IMR-90 (cell line): Measurements from ENCODE around the gene NDRG4. TPM values are rescaled to one million over a fixed set of nuclear protein-coding genes. Genes with fewer than 3 reads are reported as not detected.

Experiments used
- ATAC-seq: fragments of 200-7000 bp; cut with Tn5 transposase; 2 replicates; pipeline ENCODE4 v1.9.1; 2020; ENCODE audit warnings: low read depth, mild to moderate bottlenecking, moderate library complexity
- BruUV-seq: library from RNA; stranded (reverse); fragments of 400-500 nt; replicated peaks from 2 replicates; lab custom pipeline; 2021; lab: Mats Ljungman, UMichigan
- CTCF ChIA-PET: fragments of 300-600 bp; formaldehyde crosslinking; extraction: SDS; loops from one replicate; lab custom pipeline; 2021; ENCODE audit warnings: antibody characterized with exemption; lab: Yijun Ruan, JAX
- POLR2A ChIA-PET: fragments of 300-600 bp; sonication (Branson Sonifier 250); formaldehyde crosslinking; loops from one replicate; lab custom pipeline; 2022; ENCODE audit warnings: antibody characterized with exemption; ENCODE audit not compliant: unreplicated experiment; lab: Charles Lee
- DNase-seq: peaks from one replicate; pipeline ENCODE4 v3.0.0; 2013
- H2AFZ ChIP-seq: replicated peaks from 2 replicates; pipeline ENCODE3; 2013; ENCODE audit warnings: low read length, mild to moderate bottlenecking; ENCODE audit not compliant: poor library complexity
- H2AK5ac ChIP-seq: 2 replicates; pipeline ENCODE4 v1.6.1; 2013; ENCODE audit warnings: low read depth, low read length, inconsistent platforms
- H2AK9ac ChIP-seq: replicated peaks from 2 replicates; pipeline ENCODE3; 2013; ENCODE audit warnings: mild to moderate bottlenecking, low read depth, low read length, moderate library complexity; ENCODE audit not compliant: poor library complexity
- H2BK120ac ChIP-seq: 2 replicates; pipeline ENCODE4 v1.6.1; 2013; ENCODE audit warnings: low read depth, low read length, inconsistent platforms
- H2BK15ac ChIP-seq: 3 replicates; pipeline ENCODE4 v1.6.1; 2013; ENCODE audit warnings: low read depth, low read length, inconsistent platforms
- H2BK20ac ChIP-seq: 2 replicates; pipeline ENCODE4 v1.6.1; 2013; ENCODE audit warnings: low read depth, mild to moderate bottlenecking, inconsistent platforms, low read length, moderate library complexity
- H2BK5ac ChIP-seq: 2 replicates; pipeline ENCODE4 v1.6.1; 2013; ENCODE audit warnings: mild to moderate bottlenecking, low read depth, low read length, inconsistent platforms; ENCODE audit not compliant: poor library complexity, severe bottlenecking
- H3K14ac ChIP-seq: replicated peaks from 2 replicates; pipeline ENCODE4 v1.6.1; 2013; ENCODE audit warnings: low read depth, low read length, inconsistent platforms
- H3K18ac ChIP-seq: 2 replicates; pipeline ENCODE4 v1.6.1; 2013; ENCODE audit warnings: low read depth, low read length, control low read depth
- H3K23ac ChIP-seq: 2 replicates; pipeline ENCODE4 v1.6.1; 2013; ENCODE audit warnings: low read depth, low read length, inconsistent platforms
- H3K27ac ChIP-seq: 2 replicates; pipeline ENCODE4 v1.5.1; 2013; ENCODE audit warnings: mild to moderate bottlenecking, control low read depth, low read length; ENCODE audit not compliant: insufficient read depth
- H3K27me3 ChIP-seq: 2 replicates; pipeline ENCODE4 v1.6.1; 2013; ENCODE audit warnings: low read length; ENCODE audit not compliant: control insufficient read depth, insufficient read depth
- H3K36me3 ChIP-seq: 2 replicates; pipeline ENCODE4 v1.6.1; 2013; ENCODE audit warnings: low read length, mixed read lengths; ENCODE audit not compliant: control insufficient read depth, insufficient read depth
- H3K4ac ChIP-seq: 2 replicates; pipeline ENCODE4 v1.6.1; 2013; ENCODE audit warnings: low read depth, low read length, inconsistent platforms
- H3K4me1 ChIP-seq: 2 replicates; pipeline ENCODE4 v1.6.1; 2013; ENCODE audit warnings: low read length, mixed read lengths; ENCODE audit not compliant: control insufficient read depth, insufficient read depth
- H3K4me2 ChIP-seq: 2 replicates; pipeline ENCODE4 v1.6.1; 2013; ENCODE audit warnings: low read depth, mild to moderate bottlenecking, control low read depth, low read length, moderate library complexity
- H3K4me3 ChIP-seq: 2 replicates; pipeline ENCODE4 v1.5.1; 2013; ENCODE audit warnings: low read depth, mild to moderate bottlenecking, control low read depth, low read length, moderate library complexity; ENCODE audit not compliant: insufficient read depth
- H3K56ac ChIP-seq: 2 replicates; pipeline ENCODE4 v1.6.1; 2013; ENCODE audit warnings: low read length, inconsistent platforms; ENCODE audit not compliant: insufficient read depth; ENCODE audit errors: extremely low read depth
- H3K79me1 ChIP-seq, 2 experiments: 2 replicates each; pipeline ENCODE4 v1.6.1; 2013; ENCODE audit warnings: low read length in 2 of 2, inconsistent platforms in 1 of 2, low read depth in 1 of 2
- H3K9ac ChIP-seq: 2 replicates; pipeline ENCODE4 v1.6.1; 2013; ENCODE audit warnings: low read depth, low read length, control low read depth
- H3K9me1 ChIP-seq: 2 replicates; pipeline ENCODE4 v1.6.1; 2013; ENCODE audit warnings: low read length, inconsistent platforms; ENCODE audit not compliant: insufficient read depth
- H3K9me3 ChIP-seq: 2 replicates; pipeline ENCODE4 v1.6.1; 2013; ENCODE audit warnings: low read length; ENCODE audit not compliant: control insufficient read depth, insufficient read depth
- H4K20me1 ChIP-seq: 2 replicates; pipeline ENCODE4 v1.6.1; 2013; ENCODE audit warnings: low read length, inconsistent platforms; ENCODE audit not compliant: insufficient read depth
- H4K5ac ChIP-seq: 2 replicates; pipeline ENCODE4 v1.6.1; 2013; ENCODE audit warnings: mild to moderate bottlenecking, low read depth, low read length, control low read depth
- H4K8ac ChIP-seq, 2 experiments: 2 replicates each; pipeline ENCODE4 v1.6.1; 2013; ENCODE audit warnings: low read depth in 2 of 2, low read length in 2 of 2, control low read depth in 1 of 2, inconsistent platforms in 1 of 2
- H4K91ac ChIP-seq: 2 replicates; pipeline ENCODE4 v1.6.1; 2013; ENCODE audit warnings: low read depth, low read length, inconsistent platforms; ENCODE audit not compliant: insufficient read depth
- BHLHE40 ChIP-seq: fragments of 150-350 bp; IDR thresholded peaks from 2 replicates; pipeline ENCODE4 v1.6.1; 2016; ENCODE audit warnings: mild to moderate bottlenecking, low read depth, low read length
- CEBPB ChIP-seq: IDR thresholded peaks from 2 replicates; pipeline ENCODE4 v1.6.1; 2012; ENCODE audit warnings: low read depth, low read length, improper control_type of control experiment
- CHD1 ChIP-seq: IDR thresholded peaks from 2 replicates; pipeline ENCODE4 v1.6.1; 2012; ENCODE audit warnings: low read depth, low read length, improper control_type of control experiment
- CTCF ChIP-seq: conservative IDR thresholded peaks from 2 replicates; pipeline ENCODE4 v1.5.1; 2012; ENCODE audit warnings: mild to moderate bottlenecking, low read depth, low read length, improper control_type of control experiment
- FOS ChIP-seq: fragments of 150-350 bp; IDR thresholded peaks from 2 replicates; pipeline ENCODE4 v1.6.1; 2016; ENCODE audit warnings: low read depth, low read length
- MAFK ChIP-seq: IDR thresholded peaks from 2 replicates; pipeline ENCODE4 v1.6.1; 2012; ENCODE audit warnings: low read depth, low read length, improper control_type of control experiment
- MAZ ChIP-seq: IDR thresholded peaks from 2 replicates; pipeline ENCODE4 v1.6.1; 2012; ENCODE audit warnings: low read depth, mild to moderate bottlenecking, low read length, improper control_type of control experiment, moderate library complexity, borderline replicate concordance
- MXI1 ChIP-seq: IDR thresholded peaks from 2 replicates; pipeline ENCODE4 v1.6.1; 2012; ENCODE audit warnings: low read depth, mild to moderate bottlenecking, low read length, moderate library complexity, borderline replicate concordance
- NFE2L2 ChIP-seq: fragments of 150-350 bp; IDR thresholded peaks from 2 replicates; pipeline ENCODE4 v1.6.1; 2016; ENCODE audit warnings: low read depth, mild to moderate bottlenecking, low read length
- POLR2A ChIP-seq: IDR thresholded peaks from 2 replicates; pipeline ENCODE4 v1.6.1; 2012; ENCODE audit warnings: mild to moderate bottlenecking, low read depth, low read length
- RAD21 ChIP-seq: IDR thresholded peaks from 2 replicates; pipeline ENCODE4 v1.6.1; 2012; ENCODE audit warnings: low read length, improper control_type of control experiment
- RCOR1 ChIP-seq: IDR thresholded peaks from 2 replicates; pipeline ENCODE4 v1.6.1; 2012; ENCODE audit warnings: mild to moderate bottlenecking, low read length, improper control_type of control experiment; ENCODE audit not compliant: insufficient replicate concordance
- RFX5 ChIP-seq: IDR thresholded peaks from 2 replicates; pipeline ENCODE4 v1.8.0; 2012; ENCODE audit warnings: low read depth, mild to moderate bottlenecking, low read length, moderate library complexity
- SMC3 ChIP-seq: fragments of 150-350 bp; IDR thresholded peaks from 2 replicates; pipeline ENCODE4 v1.6.1; 2016; ENCODE audit warnings: low read depth, mild to moderate bottlenecking, antibody characterized with exemption, low read length, moderate library complexity
- USF2 ChIP-seq: fragments of 150-350 bp; IDR thresholded peaks from 2 replicates; pipeline ENCODE4 v1.6.1; 2017; ENCODE audit warnings: mild to moderate bottlenecking, antibody characterized with exemption, low read length, low read depth
- WGBS, 2 experiments: methylation state at CpG; one replicate each; pipeline versions ENCODE4 v1.1.5 to v1.1.7; 2013; ENCODE audit warnings: missing lambda C conversion rate in 2 of 2; ENCODE audit not compliant: insufficient read length in 1 of 2; ENCODE audit errors: extremely low coverage in 2 of 2; 5-methylcytosine and 5-hydroxymethylcytosine counted together
- dilution Hi-C: fragments of 300-500 bp; cut with HindIII; formaldehyde crosslinking; loops from one replicate; pipeline ENCODE4 v1.14.3; 2018; ENCODE audit warnings: low sequenced_read_pairs; ENCODE audit not compliant: unreplicated experiment
- in situ Hi-C: fragments of 300-500 bp; cut with MboI; formaldehyde crosslinking; loops from 3 replicates; pipeline ENCODE4 v1.14.3; 2019; ENCODE audit warnings: low sequenced_read_pairs, inconsistent platforms, mixed read lengths
- intact Hi-C: fragments of 100-400 bp; cut with micrococcal nuclease; formaldehyde crosslinking; loops from 2 replicates; pipeline ENCODE4 v1.10.0; 2022
- polyA plus RNA-seq, 3 experiments: library from polyadenylated mRNA; depleted of rRNA; stranded (reverse); fragments of >200 nt; gene quantifications; 2 replicates each; pipeline ENCODE4 v1.2.3, GENCODE V29; 2012; ENCODE audit warnings: low replicate concordance in 1 of 3
- total RNA-seq: library from RNA; depleted of rRNA; stranded (reverse); fragments of >200 nt; gene quantifications from 2 replicates; pipeline ENCODE4 v1.2.3, GENCODE V29; 2012
- TF ChIP-seq, protein P1 (sequence below): fragments of 150-350 bp; IDR thresholded peaks from 2 replicates; pipeline ENCODE4 v1.6.1; 2016; ENCODE audit warnings: low read depth, mild to moderate bottlenecking, low read length, moderate library complexity, borderline replicate concordance

NDRG4 gene
- total and polyA plus RNA-seq, 2 of the 4 experiments (the other 2 are of a cell fraction): 10.9 to 23.5 TPM

DNA sequence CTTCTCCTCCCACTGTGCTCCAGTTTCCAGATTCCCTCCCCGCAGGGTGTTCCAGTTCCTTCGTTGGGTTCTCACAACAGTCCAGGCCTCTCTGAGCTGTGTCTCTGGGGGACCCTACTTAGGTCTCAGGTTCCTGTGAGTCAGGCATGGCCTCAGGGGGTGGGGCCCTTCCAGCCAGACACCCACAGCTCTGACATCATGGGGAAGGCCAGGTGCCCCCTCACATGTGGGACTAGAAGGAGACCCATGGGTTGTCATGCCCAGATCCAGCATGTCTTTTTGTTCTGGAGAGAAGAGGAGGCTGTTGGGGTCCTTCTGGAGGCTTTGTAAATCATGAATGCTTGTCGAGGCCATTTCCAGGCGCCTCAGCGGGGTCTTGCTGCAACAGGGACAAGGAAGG, 32.0 kb upstream of the NDRG4 start:
- Histone ChIP-seq H3K36me3 (no peaks in the 10 kb centered on the region), H3K18ac (no peak overlapping the region), H4K8ac (no peak overlapping the region), H3K9ac (no peak overlapping the region), H3K23ac (no peak overlapping the region), H4K20me1 (no peaks in the 10 kb centered on the region), H3K4me3 (no peak overlapping the region), H2AK9ac (peak overlapping the region; percentile 37), H2BK20ac (no peak overlapping the region), H4K91ac (no peak overlapping the region), H3K27ac (no peak overlapping the region), H3K79me1 (no peaks in the 10 kb centered on the region), H3K27me3 (peaks cover 71% of the 10 kb centered on the region), H3K4me2 (no peak overlapping the region), H2AK5ac (no peak overlapping the region), H3K4me1 (no peaks in the 10 kb centered on the region), H3K9me1 (no peaks in the 10 kb centered on the region), H3K4ac (no peak overlapping the region), H2BK5ac (no peak overlapping the region), H2BK120ac (no peak overlapping the region), H4K5ac (no peak overlapping the region), H2AFZ (no peak overlapping the region), H3K56ac (no peak overlapping the region), H3K14ac (no peak overlapping the region), H3K9me3 (no peaks in the 10 kb centered on the region), H2BK15ac (no peak overlapping the region)
- no TSS peak for BruUV-seq
- in situ Hi-C loops (no loop called here), intact Hi-C loops (no loop called here), dilution Hi-C loops (no loop called here)
- ATAC-seq: no peak
- TF ChIP-seq, protein P1, sequence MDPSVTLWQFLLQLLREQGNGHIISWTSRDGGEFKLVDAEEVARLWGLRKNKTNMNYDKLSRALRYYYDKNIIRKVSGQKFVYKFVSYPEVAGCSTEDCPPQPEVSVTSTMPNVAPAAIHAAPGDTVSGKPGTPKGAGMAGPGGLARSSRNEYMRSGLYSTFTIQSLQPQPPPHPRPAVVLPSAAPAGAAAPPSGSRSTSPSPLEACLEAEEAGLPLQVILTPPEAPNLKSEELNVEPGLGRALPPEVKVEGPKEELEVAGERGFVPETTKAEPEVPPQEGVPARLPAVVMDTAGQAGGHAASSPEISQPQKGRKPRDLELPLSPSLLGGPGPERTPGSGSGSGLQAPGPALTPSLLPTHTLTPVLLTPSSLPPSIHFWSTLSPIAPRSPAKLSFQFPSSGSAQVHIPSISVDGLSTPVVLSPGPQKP: no peak
- TF ChIP-seq CTCF (no peak), FOS (no peak), SMC3 (no peak), MAZ (no peak), MXI1 (no peak), RCOR1 (no peak), NFE2L2 (no peak), CEBPB (no peak), BHLHE40 (no peak), POLR2A (no peak), CHD1 (no peak), RAD21 (no peak), MAFK (no peak), USF2 (no peak), RFX5 (no peak)
- POLR2A ChIA-PET: no interaction called here
- CTCF ChIA-PET: no interaction called here
- no peak for DNase-seq
- WGBS, 2 experiments: no CpG with 5 or more reads among the region's 5 CpGs
